Measurements from ENCODE around the gene ZNF423. TPM values are rescaled to one million over a fixed set of nuclear protein-coding genes. Genes with fewer than 3 reads are reported as not detected.
A peak's percentile ranks its signal among the peaks of the same experiment; 100 is the strongest.
"Not testable (repeated sequence)": the region's sequence is repeated elsewhere in the genome, so short reads cannot be mapped to it uniquely, and the experiment has no call there.

Gene ZNF423
- total RNA-seq, 1 donor from 2014 or later: 10.6 TPM

- H3K79me2 ChIP-seq (ENCODE audit: insufficient read depth, low read length): no peaks in the 10 kb centered on the region
- H3K4me1 ChIP-seq (ENCODE audit: insufficient read depth, low read length): peaks cover 2% of the 10 kb centered on the region
- TF ChIP-seq EZH2 (IDR thresholded peaks at IDR 0.05; ENCODE audit: insufficient read depth, low read length): no peak
- TF ChIP-seq CTCF (IDR thresholded peaks at IDR 0.05; ENCODE audit: insufficient read depth, low read depth, low read length): no peak
- H3K4me1 Mint-ChIP-seq (ENCODE audit: low read depth, unreplicated experiment): peaks cover 23% of the 10 kb centered on the region
- no peak for FAIRE-seq
- H4K20me1 ChIP-seq (ENCODE audit: insufficient read depth, low read length): no peaks in the 10 kb centered on the region
- peak overlapping the region; percentile 63 for H3K27ac Mint-ChIP-seq (ENCODE audit: unreplicated experiment)
- peaks cover 3% of the 10 kb centered on the region for H3K36me3 Mint-ChIP-seq (ENCODE audit: low read depth, unreplicated experiment)
- no peaks in the 10 kb centered on the region for H3K27me3 ChIP-seq (ENCODE audit: insufficient read depth, low read length)
- H3K4me3 ChIP-seq (ENCODE audit: insufficient read depth, low read depth, low read length): no peak overlapping the region
- peaks cover 2% of the 10 kb centered on the region for H3K27me3 Mint-ChIP-seq (ENCODE audit: low read depth, unreplicated experiment)
- no peak overlapping the region for H2AFZ ChIP-seq (ENCODE audit: low read depth, low read length)
- H3K9ac ChIP-seq (ENCODE audit: low read length): no peak overlapping the region
- peaks cover 4% of the 10 kb centered on the region for H3K9me3 Mint-ChIP-seq (ENCODE audit: unreplicated experiment)
- H3K4me2 ChIP-seq (ENCODE audit: low read length): peak overlapping the region; percentile 30
- H3K36me3 ChIP-seq (ENCODE audit: insufficient read depth, low read length): no peaks in the 10 kb centered on the region
- no peak overlapping the region for H3K27ac ChIP-seq (ENCODE audit: low read depth, low read length)
- no peak overlapping the region for H3K4me3 Mint-ChIP-seq (ENCODE audit: unreplicated experiment)
- DNase-seq (ENCODE audit: low read depth): peak; percentile 3
- H3K9me3 ChIP-seq (ENCODE audit: insufficient read depth, low read depth, low read length): no peaks in the 10 kb centered on the region
Measured at GRCh38 chr16:49564496-49565229, 291.2 kb downstream of the ZNF423 start.

- no peaks in the 10 kb centered on the region for H4K20me1 ChIP-seq (ENCODE audit: insufficient read depth, low read length)
- H3K27me3 ChIP-seq (ENCODE audit: insufficient read depth, low read length): no peaks in the 10 kb centered on the region
- H3K79me2 ChIP-seq (ENCODE audit: insufficient read depth, low read length): no peaks in the 10 kb centered on the region
- H3K4me1 ChIP-seq (ENCODE audit: insufficient read depth, low read length): peaks cover 2% of the 10 kb centered on the region
- Mint-ChIP-seq H3K27me3 (ENCODE audit: low read depth, unreplicated experiment) (no peaks in the 10 kb centered on the region), H3K4me3 (ENCODE audit: unreplicated experiment) (no peak overlapping the region), H3K4me1 (ENCODE audit: low read depth, unreplicated experiment) (peaks cover 23% of the 10 kb centered on the region), H3K27ac (ENCODE audit: unreplicated experiment) (peak overlapping the region; percentile 77), H3K9me3 (ENCODE audit: unreplicated experiment) (peaks cover 4% of the 10 kb centered on the region), H3K36me3 (ENCODE audit: low read depth, unreplicated experiment) (peaks cover 3% of the 10 kb centered on the region)
- no peak overlapping the region for H3K9ac ChIP-seq (ENCODE audit: low read length)
- H3K4me2 ChIP-seq (ENCODE audit: low read length): no peak overlapping the region
- no peaks in the 10 kb centered on the region for H3K36me3 ChIP-seq (ENCODE audit: insufficient read depth, low read length)
- H3K4me3 ChIP-seq (ENCODE audit: insufficient read depth, low read depth, low read length): no peak overlapping the region
- no peak for FAIRE-seq
- no peak overlapping the region for H2AFZ ChIP-seq (ENCODE audit: low read depth, low read length)
- DNase-seq (ENCODE audit: low read depth): peak; percentile 43
- no peak overlapping the region for H3K27ac ChIP-seq (ENCODE audit: low read depth, low read length)
- TF ChIP-seq EZH2 (IDR thresholded peaks at IDR 0.05; ENCODE audit: insufficient read depth, low read length): no peak
- TF ChIP-seq CTCF (IDR thresholded peaks at IDR 0.05; ENCODE audit: insufficient read depth, low read depth, low read length): no peak
- no peaks in the 10 kb centered on the region for H3K9me3 ChIP-seq (ENCODE audit: insufficient read depth, low read depth, low read length)
Measured at GRCh38 chr16:49563666-49564065, 292.2 kb downstream of the ZNF423 start.

- H3K27me3 Mint-ChIP-seq (ENCODE audit: low read depth, unreplicated experiment); H3K27ac Mint-ChIP-seq (ENCODE audit: unreplicated experiment); H3K4me3 Mint-ChIP-seq (ENCODE audit: unreplicated experiment); H3K27me3 ChIP-seq (ENCODE audit: insufficient read depth, low read length); H3K36me3 ChIP-seq (ENCODE audit: insufficient read depth, low read length); H4K20me1 ChIP-seq (ENCODE audit: insufficient read depth, low read length); DNase-seq (ENCODE audit: low read depth); H3K4me2 ChIP-seq (ENCODE audit: low read length); H3K9me3 Mint-ChIP-seq (ENCODE audit: unreplicated experiment); H3K9me3 ChIP-seq (ENCODE audit: insufficient read depth, low read depth, low read length); H3K79me2 ChIP-seq (ENCODE audit: insufficient read depth, low read length); H3K27ac ChIP-seq (ENCODE audit: low read depth, low read length); FAIRE-seq; H3K4me3 ChIP-seq (ENCODE audit: insufficient read depth, low read depth, low read length); H3K36me3 Mint-ChIP-seq (ENCODE audit: low read depth, unreplicated experiment); H3K4me1 ChIP-seq (ENCODE audit: insufficient read depth, low read length); H3K9ac ChIP-seq (ENCODE audit: low read length); H2AFZ ChIP-seq (ENCODE audit: low read depth, low read length): not testable (repeated sequence)
- peaks cover 23% of the 10 kb centered on the region for H3K4me1 Mint-ChIP-seq (ENCODE audit: low read depth, unreplicated experiment)
Measured at GRCh38 chr16:49562894-49563293, 293.0 kb downstream of the ZNF423 start.

All from astrocyte (in vitro differentiated cells and primary cell).